SU-DHL-6 (cell line): Measurements from ENCODE around the gene SPDYE3.
A peak's percentile ranks its signal among the peaks of the same experiment; 100 is the strongest.
"Not testable (repeated sequence)": the region's sequence is repeated elsewhere in the genome, so short reads cannot be mapped to it uniquely, and the experiment has no call there.

Experiments
- H2AFZ ChIP-seq: fragments of 200-600 bp; sonication (generic); 2 replicates; pipeline ENCODE4 v1.6.1; 2014; ENCODE audit warnings: low read depth, mild to moderate bottlenecking, moderate library complexity, mixed read lengths, antibody characterized with exemption, low read length; ENCODE audit not compliant: severe bottlenecking
- H3F3A ChIP-seq: fragments of 200-600 bp; shearing (Covaris generic); 2 replicates; pipeline ENCODE4 v1.6.0; 2016; ENCODE audit warnings: antibody characterized with exemption, mild to moderate bottlenecking; ENCODE audit not compliant: insufficient read depth
- H3K27ac ChIP-seq: fragments of 200-600 bp; sonication (generic); 2 replicates; pipeline ENCODE4 v1.5.1; 2016; ENCODE audit warnings: low read depth, mild to moderate bottlenecking, low read length, moderate library complexity, mixed read lengths
- H3K27me3 ChIP-seq: fragments of 200-600 bp; sonication (generic), shearing (Covaris generic); 2 replicates; pipeline ENCODE4 v1.6.0; 2014; ENCODE audit warnings: mild to moderate bottlenecking, low read length
- H3K36me3 ChIP-seq: fragments of 200-600 bp; sonication (generic); 2 replicates; pipeline ENCODE4 v1.6.1; 2014; ENCODE audit warnings: mild to moderate bottlenecking, low read length, mixed read lengths
- H3K4me2 ChIP-seq: fragments of 300-600, 200-600 bp; shearing (Covaris generic), sonication (generic); 2 replicates; pipeline ENCODE4 v1.6.0; 2014; ENCODE audit warnings: low read length, low read depth, mild to moderate bottlenecking; ENCODE audit not compliant: poor library complexity, severe bottlenecking
- H3K4me3 ChIP-seq: fragments of 200-600 bp; sonication (generic); 2 replicates; pipeline ENCODE4 v1.5.1; 2014; ENCODE audit warnings: antibody characterized with exemption, low read length, mild to moderate bottlenecking, mixed read lengths; ENCODE audit not compliant: insufficient read depth, poor library complexity, severe bottlenecking
- H3K79me2 ChIP-seq: fragments of 200-600 bp; sonication (generic); 2 replicates; pipeline ENCODE4 v1.6.1; 2014; ENCODE audit warnings: mild to moderate bottlenecking, low read length, moderate library complexity; ENCODE audit not compliant: insufficient read depth
- H3K9ac ChIP-seq: fragments of 200-600 bp; sonication (generic); 2 replicates; pipeline ENCODE4 v1.7.0; 2014; ENCODE audit warnings: mild to moderate bottlenecking, low read length
- H3K9me2 ChIP-seq: fragments of 200-600 bp; sonication (generic); replicated peaks from 2 replicates; pipeline ENCODE4 v1.6.1; 2014; ENCODE audit warnings: low read length; ENCODE audit not compliant: insufficient read depth
- H3K9me3 ChIP-seq: fragments of 200-600 bp; sonication (generic); 2 replicates; pipeline ENCODE4 v1.6.1; 2014; ENCODE audit warnings: low read length, mixed read lengths; ENCODE audit not compliant: insufficient read depth
- H4K20me1 ChIP-seq: fragments of 200-600 bp; sonication (generic); 2 replicates; pipeline ENCODE4 v1.6.1; 2014; ENCODE audit warnings: low read depth, mild to moderate bottlenecking, antibody characterized with exemption, low read length, moderate library complexity, mixed read lengths

The SPDYE3 gene

DNA sequence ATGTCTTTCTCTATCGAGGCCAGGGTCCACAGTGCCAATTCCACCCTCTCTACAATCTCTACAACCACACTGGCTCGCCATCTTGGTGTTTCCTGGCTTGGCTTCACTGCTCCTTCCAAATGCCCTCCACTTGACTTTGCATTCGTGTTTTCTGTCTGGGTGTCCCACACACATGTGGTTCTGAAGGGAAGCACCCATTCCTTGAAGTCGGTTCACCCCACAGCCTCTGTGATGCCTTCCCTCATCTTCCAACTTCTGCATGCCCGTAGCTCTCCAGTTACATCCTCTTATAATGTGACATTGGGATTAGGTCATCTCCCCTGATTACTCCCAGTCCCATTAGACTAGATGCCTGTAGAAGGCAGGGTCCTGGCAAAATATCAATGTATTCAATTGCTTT lies 10.8 kb downstream of the SPDYE3 start:
- H3K79me2 ChIP-seq, H3K36me3 ChIP-seq, H3K9me3 ChIP-seq, H3K27me3 ChIP-seq, H3K4me3 ChIP-seq, H3F3A ChIP-seq, H3K27ac ChIP-seq, H2AFZ ChIP-seq, H4K20me1 ChIP-seq, H3K9ac ChIP-seq, H3K4me2 ChIP-seq, H3K9me2 ChIP-seq: not testable (repeated sequence)

DNA sequence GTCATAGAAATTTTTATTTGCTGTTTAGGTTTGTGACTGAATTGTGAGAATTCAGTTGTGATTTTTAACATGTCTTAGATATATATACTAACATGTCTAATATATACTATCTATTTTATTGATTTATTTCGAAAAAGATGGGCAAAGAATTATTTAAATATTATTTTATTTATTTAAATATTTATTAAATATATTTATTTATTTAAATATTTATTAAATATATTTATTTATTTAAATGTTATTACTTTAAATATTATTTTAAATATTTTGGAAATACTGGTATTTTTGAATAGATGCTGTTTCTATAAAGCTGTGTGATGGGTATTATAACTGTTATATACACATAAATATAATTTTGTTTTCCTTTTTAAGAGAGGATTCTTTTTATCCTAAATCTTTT lies 14.1 kb downstream of the SPDYE3 start:
- not testable (repeated sequence) for H3K27me3 ChIP-seq

GRCh38 chr7:100324194-100324593 lies 16.7 kb downstream of the SPDYE3 start:
- H3K4me3 ChIP-seq, H3F3A ChIP-seq, H3K27me3 ChIP-seq: not testable (repeated sequence)

More for the DNA sequence above, 14.1 kb downstream of the SPDYE3 start:
- H4K20me1 ChIP-seq, H3K4me3 ChIP-seq, H3K4me2 ChIP-seq, H3K36me3 ChIP-seq, H2AFZ ChIP-seq, H3K9ac ChIP-seq, H3K27ac ChIP-seq, H3F3A ChIP-seq, H3K79me2 ChIP-seq, H3K9me2 ChIP-seq, H3K9me3 ChIP-seq: not testable (repeated sequence)

DNA sequence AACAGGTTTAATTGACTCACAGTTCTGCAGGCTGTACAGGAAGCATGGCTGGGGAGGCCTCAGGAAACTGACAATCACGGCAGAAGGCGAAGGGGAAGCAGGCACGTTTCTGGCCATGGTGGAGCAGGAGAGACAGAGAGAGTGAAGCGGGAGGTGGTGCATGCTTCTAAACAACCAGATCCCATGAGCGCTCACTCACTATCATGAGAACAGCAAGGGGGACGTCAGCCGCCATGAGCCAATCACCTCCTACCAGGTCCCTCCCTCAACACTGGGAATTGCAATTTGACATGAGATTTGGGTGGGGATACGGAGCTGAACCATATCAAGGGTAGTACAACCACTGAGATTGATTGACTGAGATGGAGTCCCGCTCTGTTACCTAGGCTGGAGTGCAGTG lies 18.2 kb downstream of the SPDYE3 start:
- not testable (repeated sequence) for H3K79me2 ChIP-seq, H3K27ac ChIP-seq, H4K20me1 ChIP-seq, H3K27me3 ChIP-seq, H3K9me2 ChIP-seq, H2AFZ ChIP-seq, H3K9me3 ChIP-seq, H3K9ac ChIP-seq, H3K4me3 ChIP-seq, H3F3A ChIP-seq, H3K4me2 ChIP-seq
- peaks cover 13% of the 10 kb centered on the region; the same call in 1 of the 2 replicates for H3K36me3 ChIP-seq

More at GRCh38 chr7:100324194-100324593, 16.7 kb downstream of the SPDYE3 start:
- not testable (repeated sequence) for H4K20me1 ChIP-seq, H3K9ac ChIP-seq, H3K4me2 ChIP-seq, H3K9me2 ChIP-seq, H3K27ac ChIP-seq, H3K9me3 ChIP-seq, H2AFZ ChIP-seq, H3K36me3 ChIP-seq, H3K79me2 ChIP-seq

DNA sequence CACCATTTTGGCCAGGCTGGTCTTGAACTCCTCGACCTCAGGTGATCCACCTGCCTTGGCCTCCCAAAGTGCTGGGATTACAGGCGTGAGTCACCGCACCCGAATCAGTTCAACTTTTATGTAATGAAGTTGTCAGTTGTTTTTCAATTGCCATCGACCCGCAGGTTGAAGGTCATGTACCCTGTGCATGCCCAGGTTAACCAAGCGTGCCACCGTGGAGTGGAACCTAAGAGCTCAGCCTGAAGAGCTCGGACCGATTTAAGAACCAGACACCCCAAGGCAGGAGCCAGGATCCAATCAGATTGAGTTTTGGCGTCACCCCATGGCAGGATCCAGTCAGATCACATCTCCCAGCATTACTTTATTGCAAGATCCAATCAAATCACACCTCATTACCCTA lies 19.4 kb downstream of the SPDYE3 start:
- H4K20me1 ChIP-seq, H3K79me2 ChIP-seq, H3K9me2 ChIP-seq, H2AFZ ChIP-seq, H3K9ac ChIP-seq, H3K4me2 ChIP-seq, H3K27ac ChIP-seq, H3K4me3 ChIP-seq, H3K27me3 ChIP-seq, H3K9me3 ChIP-seq, H3F3A ChIP-seq: not testable (repeated sequence)
- peaks cover 13% of the 10 kb centered on the region; the same call in 1 of the 2 replicates for H3K36me3 ChIP-seq

- H4K20me1 ChIP-seq, H3K36me3 ChIP-seq, H3K9me2 ChIP-seq, H2AFZ ChIP-seq, H3F3A ChIP-seq, H3K27me3 ChIP-seq, H3K9me3 ChIP-seq: not testable (repeated sequence)
- H3K79me2 ChIP-seq = peaks cover 46% of the 10 kb centered on the region
- peak overlapping the region; percentile 91 for H3K9ac ChIP-seq
- H3K4me3 ChIP-seq = peak overlapping the region; percentile 72
- H3K4me2 ChIP-seq = peak overlapping the region; percentile 74
- peak overlapping the region; percentile 74 for H3K27ac ChIP-seq
These were observed 28.3 kb downstream of the SPDYE3 start for GRCh38 chr7:100335566-100336466.

GRCh38 chr7:100338083-100338696 lies 30.7 kb downstream of the SPDYE3 start:
- peaks cover 57% of the 10 kb centered on the region for H3K79me2 ChIP-seq
- H3F3A ChIP-seq, H4K20me1 ChIP-seq, H3K27ac ChIP-seq, H3K9ac ChIP-seq, H2AFZ ChIP-seq, H3K4me3 ChIP-seq, H3K27me3 ChIP-seq, H3K9me2 ChIP-seq, H3K9me3 ChIP-seq, H3K36me3 ChIP-seq: not testable (repeated sequence)
- peak overlapping the region; percentile 0 for H3K4me2 ChIP-seq

DNA sequence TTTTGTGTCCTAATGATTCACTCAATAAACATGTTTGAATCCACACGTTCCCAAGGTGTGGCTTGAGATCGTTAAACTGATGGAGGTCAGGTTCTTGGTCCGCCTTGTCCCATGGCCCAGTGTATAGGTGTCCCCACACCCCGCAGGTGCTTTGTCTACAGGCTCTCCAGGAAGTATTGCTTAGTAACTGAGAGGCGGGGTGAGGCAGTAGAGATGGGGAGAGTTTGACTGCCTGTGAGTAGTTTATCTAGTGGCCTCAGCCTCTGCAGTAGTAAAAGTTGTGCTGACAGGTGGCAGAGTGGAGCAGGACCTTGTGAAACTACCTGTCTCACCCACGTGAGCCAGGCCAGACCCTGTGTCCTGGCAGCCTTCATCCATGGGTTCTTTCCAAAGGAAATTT lies 33.8 kb downstream of the SPDYE3 start:
- H3K79me2 ChIP-seq = peaks cover 44% of the 10 kb centered on the region
- H3K9ac ChIP-seq, H3K27me3 ChIP-seq, H3K4me3 ChIP-seq, H3K9me3 ChIP-seq, H3K36me3 ChIP-seq, H3K4me2 ChIP-seq, H3K27ac ChIP-seq, H2AFZ ChIP-seq, H4K20me1 ChIP-seq, H3K9me2 ChIP-seq: not testable (repeated sequence)
- H3F3A ChIP-seq = peaks cover 24% of the 10 kb centered on the region
